ENCODE results near the gene PRDX5. TPM values are rescaled to one million over a fixed set of nuclear protein-coding genes. Genes with fewer than 3 reads are reported as not detected.
"Not testable (repeated sequence)": the region's sequence is repeated elsewhere in the genome, so short reads cannot be mapped to it uniquely, and the experiment has no call there.

PRDX5 gene
- total RNA-seq, 4 donors from 2014 or later: 174 to 263 (median 238) TPM

DNA sequence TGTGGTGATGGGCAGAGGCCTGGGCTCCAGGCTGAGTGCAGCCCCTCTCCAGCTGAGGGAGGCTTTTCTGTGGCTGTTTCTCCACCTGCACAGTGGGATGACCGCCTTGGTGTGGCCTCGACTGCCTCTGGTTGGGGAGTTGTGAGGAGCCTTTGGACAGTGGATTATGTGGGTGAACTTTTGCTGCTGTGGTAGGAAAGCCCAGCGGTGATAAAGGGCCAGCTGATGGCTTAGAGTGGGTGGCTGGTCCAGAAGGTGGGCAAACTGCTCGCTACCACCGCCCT lies 13.9 kb upstream of the PRDX5 start:
- ATAC-seq (ENCODE audit: low FRiP score): no peak
- TF ChIP-seq, protein P1, sequence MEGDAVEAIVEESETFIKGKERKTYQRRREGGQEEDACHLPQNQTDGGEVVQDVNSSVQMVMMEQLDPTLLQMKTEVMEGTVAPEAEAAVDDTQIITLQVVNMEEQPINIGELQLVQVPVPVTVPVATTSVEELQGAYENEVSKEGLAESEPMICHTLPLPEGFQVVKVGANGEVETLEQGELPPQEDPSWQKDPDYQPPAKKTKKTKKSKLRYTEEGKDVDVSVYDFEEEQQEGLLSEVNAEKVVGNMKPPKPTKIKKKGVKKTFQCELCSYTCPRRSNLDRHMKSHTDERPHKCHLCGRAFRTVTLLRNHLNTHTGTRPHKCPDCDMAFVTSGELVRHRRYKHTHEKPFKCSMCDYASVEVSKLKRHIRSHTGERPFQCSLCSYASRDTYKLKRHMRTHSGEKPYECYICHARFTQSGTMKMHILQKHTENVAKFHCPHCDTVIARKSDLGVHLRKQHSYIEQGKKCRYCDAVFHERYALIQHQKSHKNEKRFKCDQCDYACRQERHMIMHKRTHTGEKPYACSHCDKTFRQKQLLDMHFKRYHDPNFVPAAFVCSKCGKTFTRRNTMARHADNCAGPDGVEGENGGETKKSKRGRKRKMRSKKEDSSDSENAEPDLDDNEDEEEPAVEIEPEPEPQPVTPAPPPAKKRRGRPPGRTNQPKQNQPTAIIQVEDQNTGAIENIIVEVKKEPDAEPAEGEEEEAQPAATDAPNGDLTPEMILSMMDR (IDR thresholded peaks at IDR 0.05): no peak
- no peak for DNase-seq (ENCODE audit: low spot score)

DNA sequence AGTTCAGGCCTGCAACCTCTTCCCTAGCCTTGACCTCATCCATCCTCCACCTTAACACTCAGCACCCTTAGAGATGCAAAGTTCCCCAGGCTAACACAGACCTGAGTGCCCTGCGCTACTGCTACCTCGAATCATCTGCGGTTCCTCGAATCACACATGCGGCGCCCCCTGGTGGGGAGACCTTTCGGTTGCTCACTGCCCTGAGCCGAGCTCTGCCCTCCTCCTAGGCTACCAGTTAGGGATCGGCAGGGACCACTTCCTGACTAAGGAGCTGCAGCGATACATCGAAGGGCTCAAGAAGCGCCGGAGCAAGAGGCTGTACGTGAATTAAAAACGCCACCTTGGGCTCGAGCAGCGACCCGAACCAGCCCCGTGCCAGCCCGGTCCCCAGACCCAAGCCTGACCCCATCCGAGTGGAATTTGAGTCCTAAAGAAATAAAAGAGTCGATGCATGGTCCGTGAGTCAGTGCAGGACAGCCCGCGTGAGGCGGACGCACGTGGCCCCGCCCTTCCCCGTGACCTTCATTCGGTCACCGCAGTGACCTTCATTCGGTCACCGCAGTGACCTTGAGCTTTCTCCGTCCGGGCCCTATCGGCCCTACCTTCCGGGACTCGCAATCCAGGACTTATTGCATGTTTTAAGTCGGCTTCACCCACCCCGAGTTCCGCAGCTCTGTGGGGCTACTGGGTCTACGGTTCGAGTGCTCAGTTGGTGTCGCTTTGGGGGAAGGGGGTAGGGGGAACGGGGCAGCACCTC lies 13.4 kb upstream of the PRDX5 start:
- ATAC-seq (ENCODE audit: low FRiP score) (peak; percentile 38), DNase-seq (ENCODE audit: low spot score) (peak; percentile 99)
- TF ChIP-seq, protein P1 (IDR thresholded peaks at IDR 0.05): peak in 2 of 3 donors; percentile 71

DNA sequence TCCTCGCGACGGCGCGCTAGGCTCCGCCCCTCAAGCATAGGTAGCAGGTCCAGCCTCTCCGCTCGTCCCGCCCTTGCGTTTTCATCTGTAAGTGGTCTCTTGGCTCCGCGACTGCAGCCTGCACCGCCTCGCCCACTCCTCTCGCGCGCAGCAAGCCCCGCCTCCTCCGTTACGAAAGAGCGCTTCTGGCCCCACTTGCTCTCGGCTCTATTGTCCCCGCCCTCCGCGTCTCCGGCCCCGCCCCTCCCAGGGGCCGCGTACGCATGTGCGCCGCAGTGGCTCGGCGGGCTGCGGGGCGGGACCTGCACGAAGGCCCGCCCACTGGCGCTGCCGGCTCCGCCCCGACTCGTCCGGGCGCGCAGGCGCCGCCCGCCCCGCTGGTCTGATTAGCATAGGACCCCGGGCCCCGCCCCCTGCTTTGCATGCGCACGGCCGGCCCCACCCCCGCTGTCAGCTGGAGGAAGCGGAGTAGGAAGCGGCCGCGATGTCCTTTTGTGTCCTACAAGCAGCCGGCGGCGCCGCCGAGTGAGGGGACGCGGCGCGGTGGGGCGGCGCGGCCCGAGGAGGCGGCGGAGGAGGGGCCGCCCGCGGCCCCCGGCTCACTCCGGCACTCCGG lies 12.7 kb upstream of the PRDX5 start, which contains the start of gene ESRRA:
TSS of gene ESRRA (plus strand) at position 450 of the 616 bp plus-strand sequence. CDS start 1,656 bp downstream, outside the sequence.
- TF ChIP-seq, protein P1 (IDR thresholded peaks at IDR 0.05): no peak
- DNase-seq (ENCODE audit: low spot score) (peak; percentile 99), ATAC-seq (ENCODE audit: low FRiP score) (peak; percentile 85)

DNA sequence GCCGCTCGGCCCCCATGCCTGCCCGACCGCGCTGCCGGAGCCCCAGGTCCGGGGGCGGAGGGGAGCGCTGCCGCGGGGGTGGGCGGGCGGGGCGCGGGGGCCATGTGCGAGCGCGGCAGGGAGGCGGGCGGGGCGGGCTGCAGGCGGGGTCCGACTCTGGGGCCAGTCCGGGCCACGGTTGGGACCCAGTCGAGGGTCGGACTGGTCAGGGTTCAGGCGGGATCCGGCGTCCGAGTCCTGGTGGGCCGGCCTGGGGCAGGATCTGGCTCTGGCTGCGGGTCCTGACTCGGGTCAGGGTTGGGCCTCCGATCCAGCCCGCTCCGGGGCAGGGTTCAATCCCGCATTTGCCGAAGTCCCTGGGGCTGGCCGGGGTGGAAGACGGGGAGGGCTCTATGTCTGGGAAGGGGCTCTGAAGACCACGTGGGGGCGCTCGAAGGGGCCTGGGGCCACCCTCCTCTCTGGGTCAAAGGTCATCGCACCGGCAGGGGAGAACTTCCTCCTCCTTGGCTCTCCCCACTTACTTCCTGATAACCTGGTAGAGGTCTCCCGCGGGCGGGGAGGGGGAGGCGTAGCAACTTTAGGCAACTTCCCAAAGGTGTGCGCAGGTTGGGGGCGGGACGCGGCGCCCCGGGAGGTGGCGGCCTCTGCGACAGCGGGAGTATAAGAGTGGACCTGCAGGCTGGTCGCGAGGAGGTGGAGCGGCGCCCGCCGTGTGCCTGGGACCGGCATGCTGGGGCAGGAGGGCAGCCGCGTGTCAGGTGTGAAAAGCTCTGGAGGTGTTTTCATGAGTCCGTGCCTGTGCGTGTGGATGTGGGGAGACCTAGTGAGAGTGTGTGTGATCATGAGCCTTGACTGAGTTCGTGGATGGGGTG lies 12.0 kb upstream of the PRDX5 start:
- DNase-seq (ENCODE audit: low spot score) (no peak), ATAC-seq (ENCODE audit: low FRiP score) (peak; percentile 4)
- TF ChIP-seq, protein P1 (IDR thresholded peaks at IDR 0.05): no peak

DNA sequence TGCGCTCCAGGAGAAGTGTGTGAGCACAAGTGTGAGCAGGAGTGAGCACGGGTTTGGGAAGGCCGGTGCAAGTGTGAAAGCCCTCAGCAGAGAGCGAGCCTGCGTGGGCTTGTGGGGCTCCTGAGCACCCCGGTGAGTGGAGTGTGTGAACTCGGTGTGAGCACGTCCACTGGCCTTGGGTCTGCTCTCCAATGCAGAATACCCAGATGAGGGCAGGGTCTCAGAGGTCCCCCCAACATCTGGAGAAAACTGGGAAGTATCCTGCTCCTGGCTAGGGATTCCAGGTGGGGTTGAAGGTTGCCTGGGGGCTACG lies 11.4 kb upstream of the PRDX5 start:
- TF ChIP-seq, protein P1 (IDR thresholded peaks at IDR 0.05): no peak
- ATAC-seq (ENCODE audit: low FRiP score): no peak
- no peak for DNase-seq (ENCODE audit: low spot score)

DNA sequence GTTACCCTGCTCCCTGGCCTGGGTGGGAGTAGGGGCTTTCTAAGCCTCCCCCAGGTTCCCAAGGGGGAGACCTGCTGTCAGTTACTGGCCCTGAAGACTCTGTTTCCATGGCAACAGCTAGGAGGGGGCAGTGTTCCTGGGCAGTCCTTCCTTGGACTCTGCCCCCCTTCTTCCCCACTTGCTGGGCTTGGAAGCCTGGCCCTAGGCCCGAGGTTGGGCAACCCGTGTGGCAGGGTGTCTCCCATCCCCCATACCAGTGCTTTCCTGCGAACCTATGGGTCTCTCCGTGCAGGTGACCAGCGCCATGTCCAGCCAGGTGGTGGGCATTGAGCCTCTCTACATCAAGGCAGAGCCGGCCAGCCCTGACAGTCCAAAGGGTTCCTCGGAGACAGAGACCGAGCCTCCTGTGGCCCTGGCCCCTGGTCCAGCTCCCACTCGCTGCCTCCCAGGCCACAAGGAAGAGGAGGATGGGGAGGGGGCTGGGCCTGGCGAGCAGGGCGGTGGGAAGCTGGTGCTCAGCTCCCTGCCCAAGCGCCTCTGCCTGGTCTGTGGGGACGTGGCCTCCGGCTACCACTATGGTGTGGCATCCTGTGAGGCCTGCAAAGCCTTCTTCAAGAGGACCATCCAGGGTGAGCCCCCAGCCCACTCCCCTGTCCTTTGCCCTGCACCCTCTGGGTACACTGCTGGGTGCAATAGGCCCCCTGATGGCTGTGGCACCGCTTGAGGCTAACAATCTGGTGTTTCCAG lies 10.9 kb upstream of the PRDX5 start:
- ATAC-seq (ENCODE audit: low FRiP score) (no peak), DNase-seq (ENCODE audit: low spot score) (no peak)
- TF ChIP-seq, protein P1 (IDR thresholded peaks at IDR 0.05): no peak

DNA sequence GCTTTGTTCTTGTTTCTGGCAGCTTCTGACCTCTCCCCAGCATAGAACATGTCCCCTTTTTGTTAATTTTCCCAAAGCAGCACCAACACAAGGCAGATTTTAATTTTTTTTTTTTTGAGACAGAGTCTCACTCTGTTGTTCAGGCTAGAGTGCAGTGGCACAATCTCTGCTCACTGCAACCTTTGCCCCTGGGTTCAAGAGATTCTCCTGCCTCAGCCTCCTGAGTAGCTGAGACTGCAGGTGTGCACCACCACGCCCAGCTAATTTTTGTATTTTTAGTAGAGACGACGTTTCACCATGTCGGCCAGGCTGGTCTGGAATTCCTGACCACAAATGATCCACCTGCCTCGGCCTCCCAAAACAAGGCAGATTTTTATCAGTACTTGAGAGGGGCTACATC lies 10.1 kb upstream of the PRDX5 start:
- ATAC-seq (ENCODE audit: low FRiP score); DNase-seq (ENCODE audit: low spot score): not testable (repeated sequence)
